PFSK-1 (cell line): ENCODE measurements around the gene PTPN14.

Experiments
- FOXP2 ChIP-seq: optimal IDR thresholded peaks from 2 replicates; pipeline ENCODE3; 2011; ENCODE audit warnings: borderline replicate concordance, control low read depth, inconsistent platforms; ENCODE audit not compliant: insufficient read depth; ENCODE audit errors: extremely low read length, extremely low read depth
- POLR2AphosphoS5 ChIP-seq: IDR thresholded peaks from 2 replicates; pipeline ENCODE4 v1.6.1; 2012; ENCODE audit warnings: low read depth, mild to moderate bottlenecking, control low read depth, low read length, moderate library complexity
- REST ChIP-seq, 2 experiments: IDR thresholded peaks; 2 replicates each; pipeline versions ENCODE4 v1.6.1 to v1.8.0; 2011 to 2012; ENCODE audit warnings: low read depth in 2 of 2, low read length in 2 of 2, control low read depth in 1 of 2, inconsistent platforms in 1 of 2, mild to moderate bottlenecking in 1 of 2, moderate library complexity in 1 of 2; ENCODE audit not compliant: insufficient read depth in 1 of 2
- SIN3A ChIP-seq: IDR thresholded peaks from 2 replicates; pipeline ENCODE4 v1.6.1; 2012; ENCODE audit warnings: mild to moderate bottlenecking, low read length, moderate library complexity, borderline replicate concordance; ENCODE audit not compliant: insufficient read depth
- TAF1 ChIP-seq: IDR thresholded peaks from 2 replicates; pipeline ENCODE4 v1.6.1; 2012; ENCODE audit warnings: low read length, control low read depth, borderline replicate concordance; ENCODE audit not compliant: insufficient read depth

The PTPN14 gene

GRCh38 chr1:214314178-214314843 is 237.1 kb downstream of the PTPN14 start:
- TF ChIP-seq POLR2AphosphoS5 (no peak), SIN3A (no peak), REST (IDR thresholded peaks at IDR 0.05; ENCODE audit: insufficient read depth in 1 of 2, low read depth in 2 of 2, low read length in 2 of 2) (no peak), TAF1 (no peak)

GRCh38 chr1:214312530-214313051 is 238.8 kb downstream of the PTPN14 start:
- TF ChIP-seq FOXP2 (no peak), POLR2AphosphoS5 (no peak), TAF1 (no peak), REST (IDR thresholded peaks at IDR 0.05; ENCODE audit: insufficient read depth in 1 of 2, low read depth in 2 of 2, low read length in 2 of 2) (no peak), SIN3A (no peak)

- no peak for TF ChIP-seq POLR2AphosphoS5
- TF ChIP-seq TAF1: no peak
- TF ChIP-seq REST (IDR thresholded peaks at IDR 0.05; ENCODE audit: insufficient read depth in 1 of 2, low read depth in 2 of 2, low read length in 2 of 2): no peak
These were observed 240.4 kb downstream of the PTPN14 start for GRCh38 chr1:214310777-214311690.

GRCh38 chr1:214310010-214310409 is 241.4 kb downstream of the PTPN14 start:
- no peak for TF ChIP-seq REST (IDR thresholded peaks at IDR 0.05; ENCODE audit: insufficient read depth in 1 of 2, low read depth in 2 of 2, low read length in 2 of 2)
- no peak for TF ChIP-seq POLR2AphosphoS5
- no peak for TF ChIP-seq SIN3A
- TF ChIP-seq TAF1: no peak
- no peak for TF ChIP-seq FOXP2
